MM.1S (cell line): ENCODE results near the gene TMEM109.

Experiments
- DNase-seq: peaks from one replicate; pipeline ENCODE4 v3.0.0-alpha.2; 2015
- H2AFZ ChIP-seq: fragments of 300-600 bp; sonication (generic); 2 replicates; pipeline ENCODE4 v1.6.0; 2016; ENCODE audit warnings: antibody characterized with exemption, low read length
- H3F3A ChIP-seq: fragments of 300-600 bp; sonication (generic); 2 replicates; pipeline ENCODE4 v1.6.1; 2016; ENCODE audit warnings: mild to moderate bottlenecking, antibody characterized with exemption, low read length, moderate library complexity, mixed read lengths; ENCODE audit not compliant: insufficient read depth
- H3K27ac ChIP-seq: fragments of 300-600 bp; sonication (generic); 2 replicates; pipeline ENCODE4 v1.5.1; 2016; ENCODE audit warnings: mild to moderate bottlenecking, low read length
- H3K27me3 ChIP-seq: fragments of 300-600 bp; sonication (generic); replicated peaks from 2 replicates; pipeline ENCODE4 v1.6.0; 2016; ENCODE audit warnings: low read length; ENCODE audit not compliant: insufficient read depth
- H3K36me3 ChIP-seq: fragments of 300-600 bp; sonication (generic); replicated peaks from 2 replicates; pipeline ENCODE4 v1.6.1; 2016; ENCODE audit warnings: mild to moderate bottlenecking, low read length, mixed read lengths; ENCODE audit not compliant: insufficient read depth
- H3K4me1 ChIP-seq: fragments of 300-600 bp; sonication (generic); 2 replicates; pipeline ENCODE4 v1.6.1; 2016; ENCODE audit warnings: low read length, mixed read lengths
- H3K4me2 ChIP-seq: fragments of 300-600 bp; sonication (generic); 2 replicates; pipeline ENCODE4 v1.6.0; 2016; ENCODE audit warnings: low read depth, low read length
- H3K4me3 ChIP-seq: fragments of 300-600 bp; sonication (generic); 2 replicates; pipeline ENCODE4 v1.5.1; 2016; ENCODE audit warnings: low read length, mixed read lengths
- H3K79me2 ChIP-seq: fragments of 300-600 bp; sonication (generic); 2 replicates; pipeline ENCODE4 v1.6.1; 2016; ENCODE audit warnings: mixed run types, low read length, mixed read lengths
- H3K9ac ChIP-seq: fragments of 300-600 bp; sonication (generic); 2 replicates; pipeline ENCODE4 v1.6.1; 2016; ENCODE audit warnings: low read length, mixed read lengths
- H3K9me2 ChIP-seq: fragments of 300-600 bp; sonication (generic); replicated peaks from 2 replicates; pipeline ENCODE4 v1.6.1; 2016; ENCODE audit warnings: mild to moderate bottlenecking, low read length, mixed read lengths; ENCODE audit not compliant: insufficient read depth
- H3K9me3 ChIP-seq: fragments of 300-600 bp; sonication (generic); replicated peaks from 2 replicates; pipeline ENCODE4 v1.6.1; 2016; ENCODE audit warnings: mild to moderate bottlenecking, low read length, mixed read lengths; ENCODE audit not compliant: insufficient read depth
- H4K20me1 ChIP-seq: fragments of 300-600 bp; sonication (generic); 2 replicates; pipeline ENCODE4 v1.6.1; 2016; ENCODE audit warnings: mild to moderate bottlenecking, low read length, moderate library complexity, mixed read lengths; ENCODE audit not compliant: insufficient read depth
- EZH2 ChIP-seq: fragments of 300-600 bp; sonication (generic); optimal IDR thresholded peaks from 2 replicates; pipeline ENCODE3; 2017; ENCODE audit warnings: low read depth, mild to moderate bottlenecking, antibody characterized with exemption, low read length, mixed read lengths
- EZH2phosphoT487 ChIP-seq: fragments of 300-600 bp; sonication (generic); IDR thresholded peaks from 2 replicates; pipeline ENCODE4 v1.6.1; 2018; ENCODE audit warnings: antibody characterized with exemption, low read length
- TF ChIP-seq, protein P1 (sequence below): fragments of 300-600 bp; sonication (generic); IDR thresholded peaks from 2 replicates; pipeline ENCODE4 v1.5.1; 2016; ENCODE audit warnings: antibody characterized with exemption, low read length, mixed read lengths

TMEM109 gene

GRCh38 chr11:60919956-60920355 lies 6.0 kb downstream of the TMEM109 start:
- Histone ChIP-seq H3K4me3 (no peak overlapping the region), H3K79me2 (peaks cover 59% of the 10 kb centered on the region), H3K4me2 (no peak overlapping the region), H3K9ac (no peak overlapping the region), H3K27me3 (peaks cover 9% of the 10 kb centered on the region), H2AFZ (no peak overlapping the region), H3F3A (peaks cover 23% of the 10 kb centered on the region), H3K9me2 (no peaks in the 10 kb centered on the region), H3K4me1 (peaks cover 25% of the 10 kb centered on the region), H3K36me3 (peaks cover 11% of the 10 kb centered on the region), H3K9me3 (no peaks in the 10 kb centered on the region), H3K27ac (no peak overlapping the region), H4K20me1 (peaks cover 45% of the 10 kb centered on the region)
- DNase-seq = no peak
- TF ChIP-seq, protein P1, sequence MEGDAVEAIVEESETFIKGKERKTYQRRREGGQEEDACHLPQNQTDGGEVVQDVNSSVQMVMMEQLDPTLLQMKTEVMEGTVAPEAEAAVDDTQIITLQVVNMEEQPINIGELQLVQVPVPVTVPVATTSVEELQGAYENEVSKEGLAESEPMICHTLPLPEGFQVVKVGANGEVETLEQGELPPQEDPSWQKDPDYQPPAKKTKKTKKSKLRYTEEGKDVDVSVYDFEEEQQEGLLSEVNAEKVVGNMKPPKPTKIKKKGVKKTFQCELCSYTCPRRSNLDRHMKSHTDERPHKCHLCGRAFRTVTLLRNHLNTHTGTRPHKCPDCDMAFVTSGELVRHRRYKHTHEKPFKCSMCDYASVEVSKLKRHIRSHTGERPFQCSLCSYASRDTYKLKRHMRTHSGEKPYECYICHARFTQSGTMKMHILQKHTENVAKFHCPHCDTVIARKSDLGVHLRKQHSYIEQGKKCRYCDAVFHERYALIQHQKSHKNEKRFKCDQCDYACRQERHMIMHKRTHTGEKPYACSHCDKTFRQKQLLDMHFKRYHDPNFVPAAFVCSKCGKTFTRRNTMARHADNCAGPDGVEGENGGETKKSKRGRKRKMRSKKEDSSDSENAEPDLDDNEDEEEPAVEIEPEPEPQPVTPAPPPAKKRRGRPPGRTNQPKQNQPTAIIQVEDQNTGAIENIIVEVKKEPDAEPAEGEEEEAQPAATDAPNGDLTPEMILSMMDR = no peak
- no peak for TF ChIP-seq EZH2phosphoT487
- no peak for TF ChIP-seq EZH2

DNA sequence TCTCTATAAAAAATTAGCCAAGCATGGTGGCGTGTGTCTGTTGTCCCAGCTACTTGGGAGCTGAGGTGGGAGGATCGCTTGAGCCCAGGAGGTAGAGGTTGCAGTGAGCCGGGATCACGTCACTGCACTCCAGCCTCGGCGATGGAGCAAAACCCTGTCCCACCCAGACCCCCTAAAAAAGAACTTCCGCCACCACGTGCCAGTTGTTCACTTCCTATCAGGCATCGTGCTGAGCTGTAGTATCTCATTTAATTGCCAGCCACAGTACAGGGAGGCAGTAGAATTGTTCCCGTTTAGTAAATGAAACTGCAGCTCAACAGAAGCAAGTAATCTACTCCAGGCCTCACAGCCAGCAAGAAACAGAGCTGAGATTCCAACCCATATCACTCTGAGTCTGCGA lies 7.3 kb downstream of the TMEM109 start:
- Histone ChIP-seq H4K20me1 (peaks cover 40% of the 10 kb centered on the region), H2AFZ (no peak overlapping the region), H3K9me2 (no peaks in the 10 kb centered on the region), H3K79me2 (peaks cover 46% of the 10 kb centered on the region), H3K4me2 (no peak overlapping the region), H3K27me3 (peaks cover 19% of the 10 kb centered on the region), H3K4me1 (peaks cover 18% of the 10 kb centered on the region), H3K36me3 (peaks cover 11% of the 10 kb centered on the region), H3K9ac (no peak overlapping the region), H3F3A (peaks cover 17% of the 10 kb centered on the region; the same call in 1 of the 2 replicates), H3K4me3 (no peak overlapping the region), H3K27ac (no peak overlapping the region), H3K9me3 (no peaks in the 10 kb centered on the region)
- DNase-seq = no peak
- TF ChIP-seq EZH2 = no peak
- TF ChIP-seq, protein P1 = no peak
- no peak for TF ChIP-seq EZH2phosphoT487

GRCh38 chr11:60921777-60922335 lies 7.9 kb downstream of the TMEM109 start:
- Histone ChIP-seq H3K4me3 (no peak overlapping the region), H3F3A (peaks cover 17% of the 10 kb centered on the region; the same call in 1 of the 2 replicates), H3K27ac (no peak overlapping the region), H3K9me2 (no peaks in the 10 kb centered on the region), H3K27me3 (peaks cover 22% of the 10 kb centered on the region), H3K4me1 (peaks cover 12% of the 10 kb centered on the region; the same call in 1 of the 2 replicates), H3K79me2 (peaks cover 40% of the 10 kb centered on the region), H3K36me3 (peaks cover 11% of the 10 kb centered on the region), H2AFZ (no peak overlapping the region), H3K9ac (no peak overlapping the region), H4K20me1 (peaks cover 34% of the 10 kb centered on the region), H3K4me2 (no peak overlapping the region), H3K9me3 (no peaks in the 10 kb centered on the region)
- DNase-seq = no peak
- TF ChIP-seq, protein P1 = no peak
- TF ChIP-seq EZH2 (no peak), EZH2phosphoT487 (no peak)
